GM11168 (cell line): ENCODE measurements around the gene PTPN11.
"Not testable (repeated sequence)": the region's sequence is repeated elsewhere in the genome, so short reads cannot be mapped to it uniquely, and the experiment has no call there.

Source experiments
- in situ Hi-C: fragments of 300-500 bp; cut with MboI; formaldehyde crosslinking; loops from one replicate; pipeline ENCODE4 v1.12.0; 2022; ENCODE audit warnings: low sequenced_read_pairs; ENCODE audit not compliant: unreplicated experiment

PTPN11 gene

GRCh38 chr12:112503512-112503911, 84.8 kb downstream of the PTPN11 start:
- in situ Hi-C loops = no loop called here

DNA sequence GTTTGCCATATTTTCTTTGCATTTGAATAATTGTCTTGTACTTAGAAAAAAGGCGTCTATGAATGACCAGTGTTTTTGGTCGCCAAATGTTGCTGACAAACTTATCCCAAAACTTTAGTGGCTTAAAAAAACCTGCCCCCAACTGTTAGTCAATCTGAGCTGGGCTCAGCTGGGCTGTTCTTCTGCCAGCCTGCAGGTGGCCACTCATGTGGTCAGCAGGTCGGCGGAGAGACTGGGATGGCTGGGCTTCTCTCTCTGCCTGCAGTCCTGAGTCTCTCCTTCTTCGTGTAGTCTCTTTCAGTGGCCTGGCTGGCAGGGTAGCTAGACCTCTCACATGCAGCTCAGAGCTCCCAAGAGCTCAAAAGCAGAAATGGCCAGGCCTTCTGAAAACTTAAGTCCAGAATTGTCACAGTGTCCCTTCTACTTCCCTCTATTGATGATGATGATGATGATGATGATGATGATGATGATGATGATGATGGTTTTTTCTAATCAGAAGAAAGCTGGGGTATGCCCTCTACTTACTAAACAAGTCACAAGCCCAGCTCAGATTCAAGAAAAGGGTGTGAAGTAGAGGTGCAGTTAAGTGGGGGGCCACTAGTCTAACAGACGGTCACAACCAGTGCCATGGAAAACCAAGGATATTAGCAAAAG, 87.9 kb downstream of the PTPN11 start:
- in situ Hi-C loops = no loop called here

GRCh38 chr12:112513471-112513870, 94.7 kb downstream of the PTPN11 start:
- in situ Hi-C loops = no loop called here

DNA sequence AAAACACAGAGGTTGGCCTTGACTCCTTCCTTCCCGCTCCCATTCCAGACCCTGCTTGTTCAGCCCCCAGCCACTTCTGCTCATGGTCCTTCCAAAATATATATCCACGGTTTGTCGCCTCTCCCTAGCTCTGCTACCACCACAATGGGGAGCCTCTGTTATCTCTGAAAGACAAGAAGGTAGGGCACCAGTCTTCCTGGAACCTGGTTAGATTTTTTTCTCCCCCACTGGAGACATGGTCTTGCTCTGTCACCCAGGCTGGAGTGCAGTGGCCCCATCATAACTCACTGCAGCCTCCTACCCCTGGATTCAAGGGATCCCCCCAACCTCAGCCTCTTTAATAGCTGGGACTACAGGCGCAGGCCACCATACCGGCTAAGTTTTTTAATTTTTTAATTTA, 95.7 kb downstream of the PTPN11 start:
- in situ Hi-C loops = no loop called here

GRCh38 chr12:112514926-112515642, 96.3 kb downstream of the PTPN11 start:
- in situ Hi-C loops = no loop called here

GRCh38 chr12:112515868-112516267, 97.1 kb downstream of the PTPN11 start:
- in situ Hi-C loops = no loop called here

DNA sequence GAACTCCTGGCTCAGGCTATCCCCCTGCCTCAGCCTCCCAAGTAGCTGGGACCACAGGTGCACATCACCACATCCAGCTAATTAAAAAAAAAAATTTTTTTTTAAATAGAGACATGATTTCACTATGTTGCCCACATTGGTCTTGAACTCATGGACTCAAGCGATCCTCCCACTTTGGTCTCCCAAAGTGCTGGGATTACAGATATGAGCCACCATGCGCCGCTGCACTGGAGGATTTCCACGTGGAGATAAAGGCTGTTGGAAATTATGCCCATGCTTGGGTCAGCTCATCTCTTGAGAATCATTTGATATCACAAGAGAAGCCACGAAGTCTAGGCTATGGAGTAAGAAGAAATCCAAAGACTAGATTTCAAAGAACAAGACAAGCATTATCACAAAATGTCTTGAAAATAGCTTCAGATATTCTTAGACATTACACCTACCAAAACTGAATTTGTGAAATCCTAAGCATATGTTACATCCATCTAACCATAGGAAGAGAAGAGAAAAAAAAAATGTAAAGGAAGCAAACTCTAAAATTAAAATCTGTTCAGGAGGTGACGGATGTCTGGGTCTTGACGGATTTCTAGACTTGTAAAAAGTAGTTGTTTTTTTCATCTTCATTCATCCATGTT, 99.1 kb downstream of the PTPN11 start:
- in situ Hi-C loops = no loop called here

DNA sequence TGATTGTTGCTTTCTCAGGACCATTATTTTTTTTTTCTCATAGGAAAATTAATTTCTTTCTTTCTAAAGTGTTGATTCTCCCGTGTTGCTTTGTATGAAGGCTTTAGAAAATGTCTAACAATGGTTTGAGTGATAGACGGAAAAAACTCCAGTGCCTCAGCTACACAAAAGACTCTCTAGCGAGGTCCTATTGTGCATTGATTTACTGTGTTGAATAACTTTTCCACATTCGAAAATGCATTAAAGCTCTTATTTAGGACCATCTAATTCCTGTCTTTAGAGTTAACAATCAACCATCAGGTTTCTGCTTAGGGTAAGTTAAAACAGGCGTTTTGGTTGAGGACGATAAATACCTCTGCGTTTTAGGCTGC, 99.6 kb downstream of the PTPN11 start:
- in situ Hi-C loops = no loop called here

GRCh38 chr12:112519841-112520340, 101.1 kb downstream of the PTPN11 start:
- in situ Hi-C loops = not testable (repeated sequence)

DNA sequence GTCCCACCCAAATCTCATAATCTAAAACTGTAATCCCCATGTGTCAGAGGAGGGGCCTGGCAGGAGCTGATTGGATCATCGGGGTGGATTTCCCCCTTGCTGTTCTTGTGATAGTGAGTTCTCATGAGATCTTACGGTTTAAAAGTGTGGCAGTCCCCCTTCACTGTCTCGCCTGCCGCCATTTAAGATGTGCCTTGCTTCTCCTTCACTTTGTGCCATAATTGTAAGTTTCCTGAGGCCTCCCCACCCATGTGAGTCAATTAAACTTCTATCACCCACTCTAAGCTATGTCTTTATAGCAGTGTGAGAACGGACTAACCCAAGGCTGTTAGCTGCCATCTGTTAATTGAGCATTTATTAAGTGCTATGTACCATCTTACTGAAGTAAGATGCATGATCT, 105.1 kb downstream of the PTPN11 start:
- in situ Hi-C loops = no loop called here

DNA sequence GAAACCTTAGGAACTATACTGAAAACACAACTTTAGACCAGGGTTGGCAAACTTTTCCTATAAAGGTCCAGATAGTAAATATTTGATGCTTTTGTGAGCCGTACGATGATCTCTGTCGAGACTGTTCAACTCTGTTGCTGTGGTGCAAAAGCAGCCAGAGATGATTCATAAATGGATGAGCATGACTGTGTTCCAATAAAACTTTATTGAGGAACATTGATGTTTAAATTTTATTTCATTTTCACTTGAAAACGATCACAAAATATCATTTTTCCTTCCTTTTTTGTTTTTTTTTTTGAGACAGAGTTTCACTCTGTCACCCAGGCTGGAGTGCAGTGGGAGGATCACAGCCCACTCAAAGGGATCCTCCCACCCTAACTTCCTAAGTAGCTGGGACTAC, 105.5 kb downstream of the PTPN11 start:
- in situ Hi-C loops = no loop called here

DNA sequence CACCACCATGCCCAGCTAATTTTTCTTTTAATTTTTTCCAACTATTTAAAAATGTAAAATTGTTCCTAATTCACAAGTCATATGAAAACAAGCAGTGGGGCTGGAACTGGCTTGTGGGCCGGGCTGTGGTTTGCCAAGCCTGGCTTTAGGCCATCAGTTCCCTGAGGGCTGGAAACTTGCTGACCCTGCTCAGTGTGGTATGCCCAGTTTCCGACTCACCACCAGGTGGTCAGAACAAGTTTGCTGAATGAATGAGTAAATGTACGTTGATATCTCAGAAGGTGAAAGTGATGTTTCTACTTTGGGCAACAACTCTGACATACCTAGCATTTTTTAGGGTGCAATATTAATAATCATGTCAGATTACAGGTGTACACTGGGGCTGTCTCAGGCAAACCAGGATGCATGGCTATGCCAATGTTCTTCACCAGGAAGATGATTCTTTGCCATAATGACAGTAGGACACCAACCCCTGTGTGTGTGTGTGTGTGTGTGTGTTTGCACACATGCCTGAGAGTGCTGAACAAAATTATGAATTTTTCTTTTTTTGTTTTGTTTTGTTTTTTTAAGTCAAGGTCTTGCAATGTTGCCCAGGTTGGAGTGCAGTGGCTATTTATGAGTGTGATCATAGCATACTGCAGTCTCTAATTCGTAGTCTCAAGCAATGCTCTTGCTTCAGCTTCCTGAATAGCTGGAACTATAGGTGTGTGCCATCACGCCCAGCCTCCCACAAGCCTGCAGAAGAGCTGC, 106.1 kb downstream of the PTPN11 start:
- in situ Hi-C loops = no loop called here

- in situ Hi-C loops = no loop called here
Measured at GRCh38 chr12:112525426-112525809, 106.7 kb downstream of the PTPN11 start.

- in situ Hi-C loops = no loop called here
Measured at GRCh38 chr12:112527082-112527481, 108.3 kb downstream of the PTPN11 start.

GRCh38 chr12:112527501-112527900, 108.8 kb downstream of the PTPN11 start:
- in situ Hi-C loops = no loop called here

DNA sequence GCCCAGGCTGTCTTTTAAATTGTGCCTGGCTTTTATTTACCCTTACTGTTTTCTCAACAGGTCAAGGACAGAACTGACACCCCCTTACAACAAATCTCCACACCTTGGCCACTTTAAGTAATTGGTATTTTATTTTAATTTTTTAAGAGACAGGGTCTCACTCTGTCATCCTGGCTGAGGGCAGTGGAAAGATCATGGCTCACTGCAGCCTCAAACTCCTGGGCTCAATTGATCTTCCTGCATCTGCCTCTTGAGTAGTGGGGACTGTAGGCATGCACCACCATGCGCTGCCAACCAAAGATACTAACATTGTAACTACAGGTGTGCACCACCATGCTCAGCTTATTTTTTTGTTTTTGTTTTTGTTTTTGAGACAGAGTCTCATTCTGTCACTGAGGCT, 109.8 kb downstream of the PTPN11 start:
- in situ Hi-C loops = no loop called here

- in situ Hi-C loops = no loop called here
Measured at GRCh38 chr12:112530941-112531340, 112.2 kb downstream of the PTPN11 start.

DNA sequence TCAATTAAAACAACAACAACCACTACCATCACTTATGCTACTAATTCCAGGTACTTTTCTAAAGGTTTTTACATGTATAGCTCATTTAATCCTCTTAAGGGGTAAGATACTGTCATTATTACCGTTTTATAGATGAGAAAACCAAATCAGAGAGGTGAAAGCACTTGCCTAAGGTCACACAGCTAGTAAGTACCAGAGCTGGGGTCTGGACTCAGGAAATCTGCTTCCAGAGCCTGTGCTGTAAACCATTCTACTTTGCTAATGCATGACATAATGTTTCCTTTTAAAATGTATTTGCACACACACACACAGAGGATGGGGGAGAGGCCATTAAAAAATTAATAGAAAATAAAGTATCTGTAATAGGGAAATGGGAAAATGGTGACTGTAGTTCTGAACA, 113.4 kb downstream of the PTPN11 start:
- in situ Hi-C loops = no loop called here

- in situ Hi-C loops = no loop called here
Measured at GRCh38 chr12:112533528-112533927, 114.8 kb downstream of the PTPN11 start.

DNA sequence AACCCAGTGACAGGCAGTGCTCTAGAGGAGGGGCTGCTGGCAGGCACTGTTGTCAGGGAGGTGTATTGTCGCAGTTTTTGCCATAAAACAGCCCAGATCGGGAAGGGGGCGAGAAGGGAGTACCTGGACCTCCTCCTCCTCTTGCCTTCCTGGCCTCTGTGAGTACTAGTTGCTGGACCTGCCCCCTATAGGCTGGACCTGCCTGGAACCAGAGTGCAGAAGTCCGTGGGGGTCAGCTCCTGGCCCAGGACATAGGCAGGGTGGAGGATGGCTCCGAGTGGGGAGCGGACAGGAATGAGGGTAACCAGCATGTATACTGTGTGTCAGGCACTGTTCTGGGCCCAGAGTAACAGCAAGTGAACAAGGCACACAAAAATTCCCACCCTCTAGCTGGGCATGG, 116.3 kb downstream of the PTPN11 start:
- in situ Hi-C loops = no loop called here
